Stromal cell of bone marrow (primary cell): Measurements from ENCODE around the gene MTLN.
"Not testable (repeated sequence)": the region's sequence is repeated elsewhere in the genome, so short reads cannot be mapped to it uniquely, and the experiment has no call there.

Experiments used
- DNase-seq: peaks from one replicate; pipeline ENCODE4 v3.0.0-alpha.2; 2012; ENCODE audit warnings: low read depth

MTLN gene

GRCh38 chr2:110211938-110212858, at the start of gene MTLN:
MTLN (minus strand) TSS chr2:110212547; CDS start chr2:110212525, 22 bp downstream.
- peak; percentile 43 for DNase-seq

DNA sequence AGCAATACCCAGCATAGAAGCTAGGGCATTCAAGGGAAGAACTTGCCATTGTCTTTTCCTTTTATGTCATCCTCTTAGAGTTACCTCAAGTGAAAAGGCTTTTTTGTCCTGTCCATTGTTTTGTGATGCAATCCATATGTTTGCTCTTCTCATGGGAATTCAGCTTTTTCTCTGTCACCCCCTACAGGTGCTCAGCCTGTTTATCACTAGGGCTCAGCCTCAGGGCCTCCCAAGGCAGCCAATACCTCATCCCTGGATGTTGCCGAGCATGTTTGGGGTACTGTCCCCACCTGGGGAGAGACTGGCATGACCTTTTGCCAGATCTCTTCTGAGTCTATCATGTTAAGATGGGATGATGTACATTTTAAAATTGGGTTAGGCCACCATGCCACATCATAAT, 49.6 kb upstream of the MTLN start:
- not testable (repeated sequence) for DNase-seq

- DNase-seq = not testable (repeated sequence)
Observed at GRCh38 chr2:110248081-110248795, 35.9 kb upstream of the MTLN start.

GRCh38 chr2:110245488-110246435, 33.4 kb upstream of the MTLN start:
- DNase-seq = not testable (repeated sequence)

- DNase-seq = not testable (repeated sequence)
Observed at GRCh38 chr2:110243283-110243682, 30.9 kb upstream of the MTLN start.

DNA sequence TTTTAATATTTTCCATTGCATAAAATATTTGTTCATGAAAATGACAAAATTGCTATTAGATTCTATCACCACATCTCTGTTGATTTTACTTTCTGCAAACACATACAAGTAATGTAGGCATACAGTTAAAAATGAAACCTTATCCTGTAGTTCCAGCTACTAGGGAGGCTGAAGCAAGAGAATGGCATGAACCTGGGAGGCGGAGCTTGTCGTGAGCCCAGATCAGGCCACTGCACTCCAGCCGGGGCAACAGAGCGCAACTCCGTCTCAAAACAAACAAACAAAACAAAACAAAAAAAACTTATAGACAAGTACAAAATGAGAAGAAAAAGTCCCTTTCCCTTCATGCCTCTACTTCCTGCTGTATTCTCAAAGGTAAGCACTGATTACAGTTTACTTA, 22.2 kb upstream of the MTLN start:
- not testable (repeated sequence) for DNase-seq

- not testable (repeated sequence) for DNase-seq
Observed at GRCh38 chr2:110229886-110230285, 17.5 kb upstream of the MTLN start.

DNA sequence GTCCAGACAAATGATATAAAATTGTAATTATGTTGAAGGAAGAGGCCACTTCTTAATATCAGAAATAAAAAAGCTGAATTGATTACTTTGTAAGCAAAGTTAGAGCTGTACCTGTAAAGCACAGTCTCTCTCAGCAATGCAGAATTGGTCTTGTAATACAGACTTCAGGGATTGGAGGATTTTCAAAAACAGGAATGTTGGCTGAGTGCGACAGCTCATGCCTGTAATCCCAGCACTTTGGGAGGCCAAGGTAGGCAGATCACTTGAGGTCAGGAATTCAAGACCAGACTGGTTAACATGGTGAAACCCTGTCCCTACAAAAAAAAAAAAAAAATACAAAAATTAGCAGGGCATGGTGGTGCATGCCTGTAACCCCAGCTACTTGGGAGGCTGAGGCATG, 10.3 kb upstream of the MTLN start:
- not testable (repeated sequence) for DNase-seq

GRCh38 chr2:110221938-110222337, 9.6 kb upstream of the MTLN start:
- no peak for DNase-seq

- no peak for DNase-seq
Observed at GRCh38 chr2:110220190-110220564, 7.8 kb upstream of the MTLN start.

GRCh38 chr2:110219496-110220189, 7.3 kb upstream of the MTLN start:
- no peak for DNase-seq

GRCh38 chr2:110218889-110219288, 6.5 kb upstream of the MTLN start:
- DNase-seq = not testable (repeated sequence)

DNA sequence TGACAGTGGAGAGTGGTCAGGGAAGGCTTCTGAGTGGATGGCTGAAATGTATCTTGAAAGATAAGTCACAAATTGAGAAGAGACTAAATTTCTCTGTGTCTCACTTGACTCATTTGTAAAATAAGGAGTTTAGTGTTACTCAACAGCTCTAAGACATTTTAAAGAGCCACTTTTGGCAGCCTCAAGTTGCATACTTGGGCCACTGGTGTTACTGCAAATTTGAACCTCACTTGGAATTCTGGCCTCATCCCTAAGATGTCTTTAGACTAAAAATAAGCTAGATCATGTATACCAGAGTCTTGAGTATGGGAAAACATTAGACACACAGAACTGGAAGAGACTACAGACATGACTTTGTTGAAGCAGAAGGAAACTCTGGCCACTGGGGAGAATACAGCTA, 4.5 kb upstream of the MTLN start:
- DNase-seq = no peak

- no peak for DNase-seq
Observed at GRCh38 chr2:110216199-110216598, 3.9 kb upstream of the MTLN start.

- DNase-seq = no peak
Observed at GRCh38 chr2:110215566-110216158, 3.3 kb upstream of the MTLN start.

- no peak for DNase-seq
Observed at GRCh38 chr2:110215091-110215490, 2.7 kb upstream of the MTLN start.

GRCh38 chr2:110213522-110213921, 1.2 kb upstream of the MTLN start:
- DNase-seq = not testable (repeated sequence)

DNA sequence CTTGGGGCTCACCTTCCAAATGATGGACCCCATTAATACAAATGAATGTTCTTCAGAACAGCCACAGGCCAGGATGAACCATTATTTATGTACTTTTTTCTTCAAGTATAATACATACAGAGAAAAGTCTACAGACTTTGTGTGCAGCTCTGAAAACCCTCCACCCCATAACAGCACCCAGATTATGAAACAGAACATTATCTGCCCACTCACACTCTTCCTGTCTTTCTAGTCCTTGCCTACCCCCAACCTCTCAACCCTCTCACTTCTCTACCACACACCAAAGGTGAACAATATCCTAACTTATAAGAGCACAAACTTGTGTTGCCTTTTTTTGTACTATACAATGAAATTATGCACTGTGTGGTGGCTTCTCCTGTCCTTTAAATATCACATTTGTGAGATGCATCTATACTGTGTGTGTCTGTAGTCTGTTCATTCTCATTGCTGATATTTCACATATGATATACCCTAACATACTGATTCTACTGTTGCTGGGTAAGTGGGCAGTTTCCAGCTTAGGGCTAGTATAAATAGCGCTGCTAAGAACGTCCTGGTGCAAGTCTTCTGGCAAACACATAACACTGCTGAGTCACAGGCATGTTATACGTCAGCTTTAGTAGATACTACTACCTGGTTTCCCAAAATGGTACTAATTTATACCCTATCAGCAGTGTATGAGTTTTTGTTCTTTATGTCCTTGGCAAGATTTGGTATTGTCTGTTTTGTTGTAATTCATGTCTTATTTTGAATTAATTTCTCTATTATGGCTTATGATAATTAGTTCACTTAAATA, 6.5 kb downstream of the MTLN start:
- no peak for DNase-seq

DNA sequence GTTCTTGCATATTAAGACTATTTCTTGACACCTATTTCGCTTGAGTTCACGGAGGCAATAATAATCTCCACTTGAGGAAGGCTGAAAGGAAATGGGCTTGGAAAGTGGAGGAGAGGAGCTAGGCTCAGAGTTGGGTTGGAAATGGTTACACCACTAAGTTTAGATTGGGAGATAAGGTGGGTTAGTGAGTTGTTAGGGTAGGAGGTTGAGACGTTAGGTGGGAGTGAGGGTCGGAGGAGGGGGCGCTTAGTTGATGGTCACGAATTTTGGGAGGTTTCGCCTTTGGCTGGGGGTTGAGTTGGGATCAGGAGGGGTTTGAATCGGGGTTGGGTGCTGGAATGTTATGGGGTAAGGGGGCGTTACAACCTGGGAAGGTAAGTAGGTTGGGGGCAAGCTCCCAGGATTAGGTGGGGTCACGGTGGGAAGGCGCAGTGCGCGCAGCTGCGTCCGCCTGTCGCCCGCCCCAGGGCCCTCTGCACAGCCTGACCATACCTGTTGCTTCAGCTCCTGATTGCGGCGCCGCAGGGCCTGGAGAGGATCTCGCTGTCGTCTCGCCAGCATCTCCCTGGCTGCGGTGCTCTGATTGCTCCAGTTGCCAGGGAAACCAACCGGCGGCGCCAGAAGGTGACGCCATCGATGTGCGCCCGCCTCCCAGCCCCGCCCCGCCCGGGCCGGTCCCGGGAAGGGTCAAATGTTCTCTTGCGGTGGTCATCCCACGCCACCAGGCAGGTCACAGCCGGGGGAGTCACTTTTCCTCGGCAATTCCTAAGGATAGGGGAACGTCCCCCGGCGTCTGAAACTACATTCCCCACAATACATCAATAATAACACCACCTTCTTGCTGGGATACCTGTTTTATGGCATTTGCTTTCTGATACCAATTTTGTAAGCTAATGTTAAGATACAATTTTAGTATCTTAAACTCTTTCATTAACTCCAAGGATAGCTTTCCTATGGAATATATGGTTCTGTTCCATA, 7.7 kb downstream of the MTLN start, which contains the start of gene NPHP1:
Gene NPHP1, minus strand, starts transcription at position 606 of the 978 bp plus-strand sequence. Its CDS starts 45 bp downstream, at position 561.
- DNase-seq = peak; percentile 65
